Measurements from ENCODE around the gene GRIK1.

DNA sequence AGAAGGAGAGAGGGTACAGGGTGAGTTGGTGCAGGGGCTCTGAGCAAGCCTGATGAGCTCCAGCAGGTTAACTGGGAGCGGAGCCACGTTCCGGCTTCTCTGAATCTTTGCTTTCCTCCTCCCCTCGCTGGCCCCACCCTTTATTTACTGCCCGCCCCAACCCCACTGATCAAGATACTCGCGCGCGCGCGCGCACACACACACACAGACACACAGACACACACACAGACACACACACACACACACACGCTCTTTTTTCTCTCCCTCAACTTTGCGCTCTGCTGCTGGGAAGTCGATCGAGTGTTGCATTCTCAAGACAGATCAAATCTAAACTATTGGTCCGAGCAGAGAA, at the start of gene GRIK1:
- TF ChIP-seq CTCF (IDR thresholded peaks at IDR 0.05; ENCODE audit: low read depth, low read length, poor library complexity, severe bottlenecking) (no peak), EZH2phosphoT487 (IDR thresholded peaks at IDR 0.05; ENCODE audit: borderline replicate concordance, low read length) (no peak)

Measured in DOHH2 (cell line).